Left lobe of liver (tissue), 2 donors: ENCODE results near the gene OPCML. TPM values are rescaled to one million over a fixed set of nuclear protein-coding genes. Genes with fewer than 3 reads are reported as not detected.
A peak's percentile ranks its signal among the peaks of the same experiment; 100 is the strongest.

Experiments
- ATAC-seq: fragments of 200-7000 bp; cut with Tn5 transposase; one replicate; pipeline ENCODE4 v1.9.1; 2020; ENCODE audit warnings: mild to moderate bottlenecking, moderate library complexity
- DNase-seq: peaks from one replicate; pipeline ENCODE4 v3.0.0-alpha.2; 2020; ENCODE audit warnings: low spot score
- total RNA-seq: library from RNA; stranded (reverse); gene quantifications from one replicate; pipeline ENCODE4 v1.2.1, GENCODE V29; 2021
- donor health status: DM: no; HTN: no; CAD: no; lungs with moderate emphysema.
- donor health status: DM: no; HTN: yes; CAD: no.

The OPCML gene
- total RNA-seq, 1 donor from 2014 or later, result 0.05 TPM

GRCh38 chr11:133011604-133012003, 520.7 kb downstream of the OPCML start:
- DNase-seq, result no peak
- ATAC-seq, result peak; percentile 79

GRCh38 chr11:133007027-133007584, 525.2 kb downstream of the OPCML start:
- no peak for DNase-seq
- ATAC-seq, result no peak

GRCh38 chr11:133004369-133004768, 527.9 kb downstream of the OPCML start:
- no peak for DNase-seq
- ATAC-seq, result no peak

- ATAC-seq (peak; percentile 53), DNase-seq (no peak)
These were observed 532.8 kb downstream of the OPCML start for GRCh38 chr11:132999516-132999915.

GRCh38 chr11:132999031-132999430, 533.3 kb downstream of the OPCML start:
- no peak for DNase-seq
- no peak for ATAC-seq

GRCh38 chr11:132997396-132997795, 534.9 kb downstream of the OPCML start:
- ATAC-seq (no peak), DNase-seq (no peak)

- DNase-seq (no peak), ATAC-seq (no peak)
These were observed 537.3 kb downstream of the OPCML start for GRCh38 chr11:132994966-132995365.

GRCh38 chr11:132993991-132994502, 538.3 kb downstream of the OPCML start:
- DNase-seq, result no peak
- ATAC-seq, result no peak

GRCh38 chr11:132992838-132993631, 539.3 kb downstream of the OPCML start:
- ATAC-seq, result peak; percentile 40
- no peak for DNase-seq

- DNase-seq (no peak), ATAC-seq (no peak)
These were observed 543.9 kb downstream of the OPCML start for GRCh38 chr11:132988411-132988810.

GRCh38 chr11:132987936-132988335, 544.4 kb downstream of the OPCML start:
- ATAC-seq (no peak), DNase-seq (no peak)

- DNase-seq, result no peak
- ATAC-seq, result no peak
These were observed 548.7 kb downstream of the OPCML start for GRCh38 chr11:132983641-132983978.

- no peak for DNase-seq
- ATAC-seq, result no peak
These were observed 549.3 kb downstream of the OPCML start for GRCh38 chr11:132982772-132983640.

- no peak for DNase-seq
- ATAC-seq, result no peak
These were observed 551.0 kb downstream of the OPCML start for GRCh38 chr11:132981131-132981956.

- ATAC-seq, result no peak
- no peak for DNase-seq
These were observed 551.6 kb downstream of the OPCML start for GRCh38 chr11:132980670-132981069.

- DNase-seq (no peak), ATAC-seq (no peak)
These were observed 554.6 kb downstream of the OPCML start for GRCh38 chr11:132977746-132978145.

GRCh38 chr11:132977241-132977640, 555.1 kb downstream of the OPCML start:
- no peak for DNase-seq
- ATAC-seq, result no peak

GRCh38 chr11:132976115-132976514, 556.2 kb downstream of the OPCML start:
- DNase-seq (no peak), ATAC-seq (no peak)

GRCh38 chr11:132973686-132974085, 558.6 kb downstream of the OPCML start:
- DNase-seq (no peak), ATAC-seq (no peak)

- no peak for ATAC-seq
These were observed 559.7 kb downstream of the OPCML start for GRCh38 chr11:132972565-132972964.

GRCh38 chr11:132971351-132971750, 561.0 kb downstream of the OPCML start:
- DNase-seq, result no peak
- ATAC-seq, result no peak

More at GRCh38 chr11:132972565-132972964, 559.7 kb downstream of the OPCML start:
- no peak for DNase-seq
